Measurements from ENCODE around the gene MAPKAPK3.

GRCh38 chr3:50623840-50624474 is 7.0 kb downstream of the MAPKAPK3 start:
- TF ChIP-seq CTCF (IDR thresholded peaks at IDR 0.05; ENCODE audit: low read depth, low read length, poor library complexity, severe bottlenecking) = no peak
- no peak for TF ChIP-seq EZH2phosphoT487 (IDR thresholded peaks at IDR 0.05; ENCODE audit: borderline replicate concordance, low read length)

Data from DOHH2 (cell line).